ENCODE measurements around the gene KRT1.
A peak's percentile ranks its signal among the peaks of the same experiment; 100 is the strongest.

The KRT1 gene

GRCh38 chr12:52659395-52659794, 20.8 kb downstream of the KRT1 start:
- DNase-seq (ENCODE audit: low read depth), result no peak
- TF ChIP-seq CTCF (IDR thresholded peaks at IDR 0.05; ENCODE audit: control insufficient read depth, extremely low read depth, insufficient read depth), result no peak
- no peak overlapping the region for H3K4me3 ChIP-seq (ENCODE audit: low read depth, low read length)

- no peak for TF ChIP-seq CTCF (IDR thresholded peaks at IDR 0.05; ENCODE audit: control insufficient read depth, extremely low read depth, insufficient read depth)
- DNase-seq (ENCODE audit: low read depth), result no peak
- H3K4me3 ChIP-seq (ENCODE audit: low read depth, low read length), result no peak overlapping the region
Observed at GRCh38 chr12:52658196-52658595, 22.0 kb downstream of the KRT1 start.

- TF ChIP-seq CTCF (IDR thresholded peaks at IDR 0.05; ENCODE audit: control insufficient read depth, extremely low read depth, insufficient read depth), result no peak
- no peak for DNase-seq (ENCODE audit: low read depth)
- no peak overlapping the region for H3K4me3 ChIP-seq (ENCODE audit: low read depth, low read length)
Observed at GRCh38 chr12:52657250-52657902, 22.8 kb downstream of the KRT1 start.

- no peak for TF ChIP-seq CTCF (IDR thresholded peaks at IDR 0.05; ENCODE audit: control insufficient read depth, extremely low read depth, insufficient read depth)
- no peak for DNase-seq (ENCODE audit: low read depth)
- no peak overlapping the region for H3K4me3 ChIP-seq (ENCODE audit: low read depth, low read length)
Observed at GRCh38 chr12:52656616-52657015, 23.6 kb downstream of the KRT1 start.

- TF ChIP-seq CTCF (IDR thresholded peaks at IDR 0.05; ENCODE audit: control insufficient read depth, extremely low read depth, insufficient read depth), result no peak
- H3K4me3 ChIP-seq (ENCODE audit: low read depth, low read length), result peak overlapping the region; percentile 14; the same call in 1 of the 2 replicates
- peak; percentile 63 for DNase-seq (ENCODE audit: low read depth)
Observed at GRCh38 chr12:52655720-52656124, 24.5 kb downstream of the KRT1 start.

- peak overlapping the region; percentile 14; the same call in 1 of the 2 replicates for H3K4me3 ChIP-seq (ENCODE audit: low read depth, low read length)
- no peak for DNase-seq (ENCODE audit: low read depth)
- no peak for TF ChIP-seq CTCF (IDR thresholded peaks at IDR 0.05; ENCODE audit: control insufficient read depth, extremely low read depth, insufficient read depth)
Observed at GRCh38 chr12:52655251-52655650, 25.0 kb downstream of the KRT1 start.

- H3K4me3 ChIP-seq (ENCODE audit: low read depth, low read length), result no peak within 1 kb of the TSS
- DNase-seq (ENCODE audit: low read depth), result no peak
- no peak for TF ChIP-seq CTCF (IDR thresholded peaks at IDR 0.05; ENCODE audit: control insufficient read depth, extremely low read depth, insufficient read depth)
Observed at GRCh38 chr12:52651726-52652261, 28.4 kb downstream of the KRT1 start, which contains the start of gene KRT2. Gene KRT2 (minus strand): TSS chr12:52652211. CDS start chr12:52652142, 69 bp downstream.

Data from LNCaP clone FGC (cell line).